ENCODE measurements around the gene NHLRC4. TPM values are rescaled to one million over a fixed set of nuclear protein-coding genes. Genes with fewer than 3 reads are reported as not detected.

The NHLRC4 gene
- total RNA-seq, 2 donors from 2014 or later: 1.1 TPM

DNA sequence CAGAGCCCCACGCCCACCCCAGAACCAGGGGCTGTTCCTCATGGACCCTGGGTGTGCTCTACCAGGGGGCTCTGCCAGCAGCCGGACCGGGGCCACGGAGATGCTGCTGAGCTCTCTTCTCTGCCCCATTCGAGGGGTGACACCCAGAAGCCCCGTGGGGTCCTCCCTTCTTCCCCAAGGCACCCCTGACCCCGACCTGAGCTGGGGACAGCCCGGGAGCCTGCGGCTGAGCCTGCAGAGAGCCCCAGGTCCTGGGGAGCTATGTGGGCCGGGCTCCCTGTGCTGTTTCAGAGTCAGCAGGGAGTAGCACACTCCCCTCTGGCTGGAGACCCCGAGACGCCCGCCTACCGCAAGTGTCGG, 7.8 kb upstream of the NHLRC4 start:
- WGBS, 2 experiments (ENCODE audit: insufficient coverage in 1 of 2, insufficient read length in 1 of 2): 88 to 95% methylated on average over 7 to 15 of the region's 15 CpGs
- peaks cover 3% of the 10 kb centered on the region for H3K36me3 Mint-ChIP-seq (ENCODE audit: low read depth)
- H3K27ac Mint-ChIP-seq: no peak overlapping the region
- H3K27ac ChIP-seq (ENCODE audit: low read depth, low read length): no peak overlapping the region
- no peaks in the 10 kb centered on the region for H3K9me3 ChIP-seq (ENCODE audit: control insufficient read depth, low read length)
- peaks cover 45% of the 10 kb centered on the region for H3K27me3 ChIP-seq (ENCODE audit: control insufficient read depth, insufficient read depth, low read length, poor library complexity, severe bottlenecking)
- peaks cover 30% of the 10 kb centered on the region for H3K27me3 Mint-ChIP-seq (ENCODE audit: insufficient read depth)
- no peaks in the 10 kb centered on the region for H3K4me1 Mint-ChIP-seq
- H3K36me3 ChIP-seq (ENCODE audit: control insufficient read depth, insufficient read depth, low read length): no peaks in the 10 kb centered on the region
- no peaks in the 10 kb centered on the region for H3K9me3 Mint-ChIP-seq
- DNase-seq: no peak
- H3K4me3 Mint-ChIP-seq: peak overlapping the region; percentile 39
- no peak overlapping the region for H3K4me3 ChIP-seq (ENCODE audit: low read length)
- TF ChIP-seq, protein P1, sequence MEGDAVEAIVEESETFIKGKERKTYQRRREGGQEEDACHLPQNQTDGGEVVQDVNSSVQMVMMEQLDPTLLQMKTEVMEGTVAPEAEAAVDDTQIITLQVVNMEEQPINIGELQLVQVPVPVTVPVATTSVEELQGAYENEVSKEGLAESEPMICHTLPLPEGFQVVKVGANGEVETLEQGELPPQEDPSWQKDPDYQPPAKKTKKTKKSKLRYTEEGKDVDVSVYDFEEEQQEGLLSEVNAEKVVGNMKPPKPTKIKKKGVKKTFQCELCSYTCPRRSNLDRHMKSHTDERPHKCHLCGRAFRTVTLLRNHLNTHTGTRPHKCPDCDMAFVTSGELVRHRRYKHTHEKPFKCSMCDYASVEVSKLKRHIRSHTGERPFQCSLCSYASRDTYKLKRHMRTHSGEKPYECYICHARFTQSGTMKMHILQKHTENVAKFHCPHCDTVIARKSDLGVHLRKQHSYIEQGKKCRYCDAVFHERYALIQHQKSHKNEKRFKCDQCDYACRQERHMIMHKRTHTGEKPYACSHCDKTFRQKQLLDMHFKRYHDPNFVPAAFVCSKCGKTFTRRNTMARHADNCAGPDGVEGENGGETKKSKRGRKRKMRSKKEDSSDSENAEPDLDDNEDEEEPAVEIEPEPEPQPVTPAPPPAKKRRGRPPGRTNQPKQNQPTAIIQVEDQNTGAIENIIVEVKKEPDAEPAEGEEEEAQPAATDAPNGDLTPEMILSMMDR (conservative IDR thresholded peaks at IDR 0.05): no peak
- no peak overlapping the region for H3K9ac ChIP-seq (ENCODE audit: extremely low read depth, low read length, poor library complexity, severe bottlenecking)
- H3K4me1 ChIP-seq (ENCODE audit: control insufficient read depth, insufficient read depth, low read length): no peaks in the 10 kb centered on the region

- Histone ChIP-seq H3K36me3 (ENCODE audit: control insufficient read depth, insufficient read depth, low read length) (no peaks in the 10 kb centered on the region), H3K27me3 (ENCODE audit: control insufficient read depth, insufficient read depth, low read length, poor library complexity, severe bottlenecking) (peaks cover 45% of the 10 kb centered on the region), H3K9me3 (ENCODE audit: control insufficient read depth, low read length) (no peaks in the 10 kb centered on the region), H3K4me3 (ENCODE audit: low read length) (no peak overlapping the region), H3K27ac (ENCODE audit: low read depth, low read length) (no peak overlapping the region), H3K4me1 (ENCODE audit: control insufficient read depth, insufficient read depth, low read length) (no peaks in the 10 kb centered on the region), H3K9ac (ENCODE audit: extremely low read depth, low read length, poor library complexity, severe bottlenecking) (no peak overlapping the region)
- Mint-ChIP-seq H3K27me3 (ENCODE audit: insufficient read depth) (peaks cover 30% of the 10 kb centered on the region), H3K4me1 (no peaks in the 10 kb centered on the region), H3K9me3 (no peaks in the 10 kb centered on the region), H3K4me3 (peak overlapping the region; percentile 39), H3K36me3 (ENCODE audit: low read depth) (no peaks in the 10 kb centered on the region), H3K27ac (no peak overlapping the region)
- 16 to 17% methylated on average over 20 to 62 of the region's 62 CpGs for WGBS, 2 experiments (ENCODE audit: insufficient coverage in 1 of 2, insufficient read length in 1 of 2)
- DNase-seq: no peak
- TF ChIP-seq, protein P1 (conservative IDR thresholded peaks at IDR 0.05): no peak
Observed at GRCh38 chr16:559411-560203, 7.2 kb upstream of the NHLRC4 start.

DNA sequence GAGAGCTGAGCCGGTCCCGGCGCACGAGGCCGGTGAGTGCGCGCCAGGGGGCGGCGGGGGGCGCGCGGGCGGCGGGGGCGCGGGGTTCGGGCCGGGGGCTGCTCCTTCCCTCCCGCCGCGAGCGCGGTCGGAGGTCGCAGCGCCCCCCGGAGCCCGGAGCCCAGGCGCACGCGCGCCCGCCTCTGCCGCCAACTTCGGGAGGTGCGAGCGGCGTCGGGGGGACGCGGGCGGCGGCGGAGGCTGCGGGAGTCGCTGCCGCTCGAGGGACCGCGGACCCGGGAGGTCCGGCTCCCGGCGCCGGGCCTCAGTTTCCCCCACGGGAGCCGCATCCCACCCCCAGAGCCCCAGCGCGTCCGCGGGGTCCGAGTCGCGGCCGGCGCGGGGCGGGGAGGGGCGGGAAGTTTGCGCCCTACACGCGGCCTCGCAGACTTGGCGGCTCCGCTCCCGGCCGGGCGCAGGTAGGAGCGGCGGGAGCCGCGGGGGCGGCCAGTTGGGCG, 6.6 kb upstream of the NHLRC4 start, which contains the start of gene PRR35:
Gene PRR35 (plus strand): TSS at position 191 of the 497 bp plus-strand sequence. CDS start 2,901 bp downstream, outside the sequence.
- Histone ChIP-seq H3K9me3 (ENCODE audit: control insufficient read depth, low read length) (no peaks in the 10 kb centered on the region), H3K27me3 (ENCODE audit: control insufficient read depth, insufficient read depth, low read length, poor library complexity, severe bottlenecking) (peaks cover 45% of the 10 kb centered on the region), H3K4me1 (ENCODE audit: control insufficient read depth, insufficient read depth, low read length) (no peaks in the 10 kb centered on the region), H3K4me3 (ENCODE audit: low read length) (no peak within 1 kb of the TSS), H3K9ac (ENCODE audit: extremely low read depth, low read length, poor library complexity, severe bottlenecking) (no peak within 1 kb of the TSS), H3K36me3 (ENCODE audit: control insufficient read depth, insufficient read depth, low read length) (no peaks in the 10 kb centered on the region), H3K27ac (ENCODE audit: low read depth, low read length) (no peak within 1 kb of the TSS)
- H3K9me3 Mint-ChIP-seq: no peaks in the 10 kb centered on the region
- H3K27ac Mint-ChIP-seq: no peak within 1 kb of the TSS
- TF ChIP-seq, protein P1 (conservative IDR thresholded peaks at IDR 0.05): no peak
- no peaks in the 10 kb centered on the region for H3K36me3 Mint-ChIP-seq (ENCODE audit: low read depth)
- 2% methylated on average over 10 to 84 of the region's 84 CpGs for WGBS, 2 experiments (ENCODE audit: insufficient coverage in 1 of 2, insufficient read length in 1 of 2)
- DNase-seq: no peak
- H3K4me3 Mint-ChIP-seq: peak within 1 kb of the TSS; percentile 39
- H3K4me1 Mint-ChIP-seq: no peaks in the 10 kb centered on the region
- H3K27me3 Mint-ChIP-seq (ENCODE audit: insufficient read depth): peaks cover 30% of the 10 kb centered on the region
